CD4-positive, alpha-beta T cell treated with Interleukin-4 for 1 hour (primary cell): Measurements from ENCODE around the gene FERMT3.

Source experiments
- DNase-seq, 2 donors: peaks; one replicate each; pipeline ENCODE4 v3.0.0-alpha.2; 2020 to 2022

FERMT3 gene

GRCh38 chr11:64222651-64223000 is 16.1 kb downstream of the FERMT3 start:
- DNase-seq = no peak

DNA sequence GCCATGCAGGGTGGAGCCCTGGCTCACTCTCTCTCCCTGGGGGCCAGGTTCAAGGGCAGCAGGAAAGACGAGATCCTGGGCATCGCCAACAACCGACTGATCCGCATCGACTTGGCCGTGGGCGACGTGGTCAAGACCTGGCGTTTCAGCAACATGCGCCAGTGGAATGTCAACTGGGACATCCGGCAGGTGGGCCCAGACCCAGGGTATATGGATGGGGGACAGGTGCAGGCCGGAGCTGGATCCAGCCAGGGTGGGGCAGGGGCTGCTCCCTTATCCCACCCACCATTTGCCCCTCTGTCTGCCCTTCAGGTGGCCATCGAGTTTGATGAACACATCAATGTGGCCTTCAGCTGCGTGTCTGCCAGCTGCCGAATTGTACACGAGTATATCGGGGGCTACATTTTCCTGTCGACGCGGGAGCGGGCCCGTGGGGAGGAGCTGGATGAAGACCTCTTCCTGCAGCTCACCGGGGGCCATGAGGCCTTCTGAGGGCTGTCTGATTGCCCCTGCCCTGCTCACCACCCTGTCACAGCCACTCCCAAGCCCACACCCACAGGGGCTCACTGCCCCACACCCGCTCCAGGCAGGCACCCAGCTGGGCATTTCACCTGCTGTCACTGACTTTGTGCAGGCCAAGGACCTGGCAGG is 16.6 kb downstream of the FERMT3 start:
- no peak for DNase-seq

- DNase-seq = no peak
Measured at GRCh38 chr11:64224151-64224890, 17.8 kb downstream of the FERMT3 start.

DNA sequence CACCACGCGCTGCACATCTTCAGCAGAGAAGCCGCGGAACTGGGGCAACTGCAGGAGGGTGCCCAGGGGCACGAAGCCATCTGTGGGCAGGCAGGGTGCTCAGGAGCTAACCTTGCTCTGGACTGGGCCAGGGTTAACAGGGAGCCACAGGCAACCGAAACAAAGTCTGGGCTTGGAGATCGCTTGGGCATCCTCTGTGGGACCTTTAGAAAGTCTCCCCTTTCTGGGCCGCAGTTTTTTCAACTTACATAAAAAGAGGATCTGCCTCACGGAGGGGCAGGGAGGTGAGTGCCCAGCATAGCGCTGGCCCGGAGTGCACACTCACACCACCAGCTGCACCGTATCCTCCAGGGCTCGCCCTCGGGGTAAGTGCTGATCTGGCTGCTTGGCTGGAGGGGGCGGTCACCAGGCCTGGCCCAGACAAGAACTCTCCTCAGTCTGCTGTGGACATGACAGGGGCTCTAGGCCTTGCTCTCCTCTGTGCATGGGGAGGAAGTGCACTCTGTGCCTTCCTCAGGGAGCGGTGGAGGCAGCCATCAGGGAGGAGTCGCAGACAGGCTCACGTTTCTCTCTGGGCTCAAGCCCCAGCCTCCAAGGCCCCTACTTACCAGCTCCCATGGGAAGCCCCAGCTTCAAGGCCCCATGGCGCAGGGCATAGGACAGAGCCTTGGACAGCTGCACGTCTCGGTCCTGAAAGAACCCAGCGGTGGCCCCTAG is 18.5 kb downstream of the FERMT3 start:
- DNase-seq = no peak

- DNase-seq = peak; percentile 85 to 88
Measured at GRCh38 chr11:64225608-64226506, 19.3 kb downstream of the FERMT3 start, which contains the start of the genes NUDT22 and TRPT1. Gene NUDT22 (plus strand): TSS chr11:64226274. CDS start chr11:64226653, 379 bp downstream. Gene TRPT1 (minus strand): TSS chr11:64226186. CDS start chr11:64225860, 326 bp downstream.

- peak; percentile 64 to 67 for DNase-seq
Measured at GRCh38 chr11:64226507-64227051, 20.1 kb downstream of the FERMT3 start.

DNA sequence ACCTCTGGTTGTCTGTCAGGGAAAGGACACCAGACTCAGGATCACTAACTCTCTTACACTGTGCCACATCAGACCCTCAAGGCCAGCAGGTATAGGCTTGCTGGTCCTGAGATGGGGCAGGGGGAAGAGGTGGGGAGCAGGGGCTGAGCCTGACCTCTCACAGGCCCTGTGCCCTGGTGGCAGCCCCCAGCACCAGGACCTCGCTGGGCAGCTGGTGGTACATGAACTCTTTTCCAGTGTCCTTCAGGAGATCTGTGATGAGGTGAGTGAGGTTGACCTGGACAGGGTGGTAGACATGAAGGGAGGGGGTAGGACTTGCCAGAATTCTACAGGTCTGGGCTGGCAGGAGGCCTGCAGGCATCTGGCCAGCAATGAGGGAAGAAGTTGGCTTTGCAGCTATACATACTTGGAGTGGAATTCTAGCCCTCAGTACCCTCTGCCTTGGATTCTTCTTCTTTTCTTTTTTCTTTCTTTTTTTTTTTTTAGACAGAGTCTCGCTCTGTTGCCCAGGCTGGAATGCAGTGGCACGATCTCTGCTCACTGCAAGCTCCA is 21.0 kb downstream of the FERMT3 start:
- no peak for DNase-seq

DNA sequence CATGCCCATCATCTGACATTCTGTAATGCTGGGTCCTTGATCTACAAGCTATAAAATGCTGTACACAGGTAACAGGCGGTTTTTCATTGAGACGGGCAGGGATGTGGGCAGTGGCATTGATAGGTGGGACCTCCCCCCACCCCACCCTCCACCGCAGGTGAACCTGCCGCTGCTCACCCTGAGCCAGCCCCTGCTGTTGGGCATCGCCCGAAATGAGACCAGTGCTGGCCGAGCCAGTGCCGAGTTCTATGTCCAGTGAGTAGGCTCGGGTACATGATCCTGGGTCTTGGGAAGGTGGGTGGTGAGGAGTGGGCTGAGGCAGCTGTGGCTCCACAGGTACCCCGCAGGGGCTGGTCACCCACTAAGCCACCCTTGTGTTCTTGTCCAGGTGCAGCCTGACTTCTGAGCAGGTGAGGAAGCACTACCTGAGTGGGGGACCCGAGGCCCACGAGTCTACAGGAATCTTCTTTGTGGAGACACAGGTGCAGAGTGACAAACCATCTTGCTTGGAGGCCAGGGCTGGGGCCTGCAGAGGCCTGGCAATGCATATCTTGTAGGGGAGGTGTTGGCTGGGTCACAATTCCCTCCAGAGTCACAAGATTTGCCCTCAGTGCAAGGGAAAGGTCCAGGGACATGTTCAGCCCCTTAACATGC is 22.7 kb downstream of the FERMT3 start:
- no peak for DNase-seq

GRCh38 chr11:64229744-64230170 is 23.2 kb downstream of the FERMT3 start:
- no peak for DNase-seq

GRCh38 chr11:64230171-64230984 is 23.9 kb downstream of the FERMT3 start, which contains the start of gene DNAJC4:
Gene DNAJC4 (plus strand): TSS chr11:64230548. CDS start chr11:64230855, 307 bp downstream.
- DNase-seq = peak; percentile 91

DNA sequence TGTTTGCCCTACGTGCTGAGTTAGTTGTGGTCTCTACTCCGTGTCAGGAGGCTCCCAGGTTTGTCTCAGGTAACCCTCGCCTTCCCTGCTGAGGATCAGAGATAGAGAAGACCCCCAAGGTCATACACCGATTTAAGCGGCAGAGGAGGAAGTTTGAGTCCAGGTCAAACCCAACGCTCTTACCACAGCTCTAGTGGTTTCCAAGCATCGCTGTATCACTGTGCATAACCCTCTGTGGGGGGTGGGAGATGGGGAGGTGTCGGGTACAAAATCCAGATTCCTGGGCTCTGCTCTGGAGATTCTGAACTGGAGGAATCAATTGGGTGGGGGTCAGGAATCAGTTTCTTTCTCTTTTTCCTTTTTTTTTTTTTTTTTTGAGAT is 24.5 kb downstream of the FERMT3 start:
- DNase-seq = no peak

DNA sequence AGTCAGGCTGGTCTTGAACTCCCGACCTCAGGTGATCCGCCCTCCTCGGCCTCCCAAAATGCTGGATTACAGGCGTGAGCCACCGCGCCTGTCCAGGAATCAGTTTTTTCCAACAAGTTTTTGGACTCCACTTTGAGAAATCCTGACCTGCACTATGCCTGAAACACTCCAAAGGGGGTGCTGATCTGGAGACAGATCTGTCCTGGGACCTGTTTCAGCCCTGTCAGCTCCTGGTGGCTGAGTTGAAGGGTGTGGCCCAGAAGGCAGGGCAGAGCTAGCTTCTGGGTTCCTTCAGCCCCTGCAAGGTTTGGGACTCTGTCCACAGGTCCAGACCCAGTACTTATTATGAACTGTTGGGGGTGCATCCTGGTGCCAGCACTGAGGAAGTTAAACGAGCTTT is 25.0 kb downstream of the FERMT3 start:
- DNase-seq = no peak

DNA sequence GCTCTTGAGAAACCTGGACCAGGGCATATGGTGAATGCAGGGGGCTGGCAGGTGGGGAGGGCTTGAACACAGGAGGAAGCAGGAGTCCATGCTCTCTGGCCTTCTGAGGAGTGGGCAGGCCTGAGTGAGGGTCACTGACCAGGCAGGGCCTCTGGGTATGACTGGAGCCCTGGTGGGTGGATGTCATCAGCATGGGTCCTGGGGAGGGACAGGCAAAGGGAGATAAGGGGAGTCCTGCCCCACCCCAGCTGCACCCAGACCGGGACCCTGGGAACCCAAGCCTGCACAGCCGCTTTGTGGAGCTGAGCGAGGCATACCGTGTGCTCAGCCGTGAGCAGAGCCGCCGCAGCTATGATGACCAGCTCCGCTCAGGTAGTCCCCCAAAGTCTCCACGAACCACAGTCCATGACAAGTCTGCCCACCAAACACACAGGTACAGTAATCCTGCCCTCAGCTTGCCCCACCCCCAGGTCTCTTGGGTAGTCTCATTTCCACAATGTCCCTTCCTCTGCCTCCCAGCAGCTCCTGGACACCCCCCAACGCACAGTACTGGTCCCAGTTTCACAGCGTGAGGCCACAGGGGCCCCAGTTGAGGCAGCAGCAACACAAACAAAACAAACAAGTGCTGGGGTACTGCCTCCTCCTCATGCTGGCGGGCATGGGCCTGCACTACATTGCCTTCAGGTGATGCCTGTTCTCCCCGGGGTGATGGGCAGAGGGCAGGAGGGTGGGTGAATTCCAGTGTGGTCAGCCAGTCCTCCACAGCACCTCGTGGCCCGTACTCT is 25.9 kb downstream of the FERMT3 start:
- DNase-seq = no peak

- no peak for DNase-seq
Measured at GRCh38 chr11:64232967-64233315, 26.4 kb downstream of the FERMT3 start.

DNA sequence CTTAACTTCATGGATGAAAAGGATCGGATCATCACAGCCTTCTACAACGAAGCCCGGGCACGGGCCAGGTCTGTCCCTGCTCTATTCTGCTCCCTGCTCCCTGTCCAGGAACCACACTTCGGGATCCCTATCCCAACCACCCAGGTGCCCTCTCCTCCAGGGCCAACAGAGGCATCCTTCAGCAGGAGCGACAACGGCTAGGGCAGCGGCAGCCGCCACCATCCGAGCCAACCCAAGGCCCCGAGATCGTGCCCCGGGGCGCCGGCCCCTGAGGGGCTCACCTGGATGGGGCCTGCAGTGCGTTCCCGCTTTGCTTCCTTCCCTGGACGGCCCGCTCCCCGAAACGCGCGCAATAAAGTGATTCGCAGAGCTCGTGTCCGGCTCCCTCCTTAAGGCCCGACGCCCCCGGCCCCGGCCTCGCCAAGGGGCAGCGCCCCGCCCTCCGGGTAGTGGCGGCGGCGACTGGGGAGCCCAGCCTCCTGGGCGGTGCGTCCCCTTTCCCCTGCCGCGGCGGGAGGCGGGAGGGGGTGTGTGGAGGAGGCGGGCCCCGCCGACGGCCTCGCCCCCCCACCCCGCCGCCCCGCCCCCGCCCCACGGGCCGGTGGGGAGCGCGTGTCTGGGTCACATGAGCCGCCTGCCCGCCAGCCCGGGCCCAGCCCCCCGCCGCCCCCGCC is 27.5 kb downstream of the FERMT3 start, which contains the start of gene VEGFB:
Gene VEGFB, plus strand, starts transcription at position 672 of the 674 bp plus-strand sequence. CDS start 250 bp downstream, outside the sequence.
- DNase-seq = peak; percentile 71 to 82

- DNase-seq = peak; percentile 37 to 51
Measured at GRCh38 chr11:64234647-64235379, 28.3 kb downstream of the FERMT3 start.

- no peak for DNase-seq
Measured at GRCh38 chr11:64235437-64236161, 29.1 kb downstream of the FERMT3 start.
